Right lobe of liver (tissue), 6 donors: Measurements from ENCODE around the gene AKAP17A. TPM values are rescaled to one million over a fixed set of nuclear protein-coding genes. Genes with fewer than 3 reads are reported as not detected.

Source experiments
- ATAC-seq, 4 donors: fragments of 200-7000 bp; cut with Tn5 transposase; one replicate each; pipeline ENCODE4 v1.9.1; 2020; ENCODE audit warnings: mild to moderate bottlenecking in 4 of 4, moderate library complexity in 4 of 4
- DNase-seq, 3 donors: peaks; one replicate each; pipeline ENCODE4 v3.0.0-alpha.2; 2020
- H3K27ac ChIP-seq, 3 donors: fragments of 200-600 bp; one replicate each; pipeline ENCODE4 v1.8.0; 2022
- H3K27me3 ChIP-seq, 2 donors: fragments of 200-600 bp; one replicate each; pipeline ENCODE4 v1.8.0; 2022
- H3K36me3 ChIP-seq, 4 donors: fragments of 200-600 bp; sonication (generic) in 1 of 4; one replicate each; pipeline versions ENCODE4 v1.5.1 to v1.8.0; 2017 to 2022; ENCODE audit warnings: control low read depth in 1 of 4
- H3K4me1 ChIP-seq, 4 donors: fragments of 200-600 bp; sonication (generic) in 1 of 4; one replicate each; pipeline versions ENCODE4 v1.5.1 to v1.8.0; 2017 to 2022; ENCODE audit warnings: control low read depth in 1 of 4
- H3K4me3 ChIP-seq, 3 donors: fragments of 200-600 bp; one replicate each; pipeline ENCODE4 v1.8.0; 2022
- H3K9me3 ChIP-seq, 4 donors: fragments of 200-600 bp; sonication (generic) in 1 of 4; one replicate each; pipeline versions ENCODE4 v1.5.1 to v1.8.0; 2017 to 2022; ENCODE audit warnings: control low read depth in 1 of 4
- CTCF ChIP-seq, 4 donors: fragments of 200-600 bp in 3 of 4; fragments of 450-650 bp in 1 of 4; IDR thresholded peaks; one replicate each; pipeline versions ENCODE4 v1.5.1 to v1.8.0; 2016 to 2022; ENCODE audit warnings: antibody characterized with exemption in 4 of 4, mild to moderate bottlenecking in 2 of 4
- POLR2A ChIP-seq: fragments of 450-650 bp; IDR thresholded peaks from one replicate; pipeline ENCODE4 v1.6.1; 2017; ENCODE audit warnings: antibody characterized with exemption, mild to moderate bottlenecking
- WGBS: methylation state at CpG from one replicate; pipeline ENCODE4 v1.1.6; 2018; ENCODE audit warnings: low coverage, low lambda C conversion rate; ENCODE audit not compliant: insufficient coverage; ENCODE audit errors: missing lambda C conversion rate; 5-methylcytosine and 5-hydroxymethylcytosine counted together
- intact Hi-C, 2 donors: fragments of 100-400 bp; cut with DNase I; formaldehyde crosslinking; loops; one replicate each; pipeline versions ENCODE4 v1.11.2 to v1.14.1; 2022
- total RNA-seq, 6 experiments: library from RNA; depleted of rRNA in 2 of 6; stranded (reverse); fragments of >200 nt in 2 of 6; fragmentation: NEBNext Ultra II Directional in 3 of 6; extraction: Animal tissue kit (Norgen Biotek cat#: 25700) in 3 of 6; gene quantifications; one replicate each; pipeline versions ENCODE4 v1.1.0 to v1.2.4, GENCODE V29; 2016 to 2023
- donor health status: DM: no; HTN: yes; CAD: no.
- donor health status: DM: no; HTN: no; CAD: no.
- donor health status: DM: no; HTN: no; CAD: no.
- donor health status: DM: no; HTN: yes; CAD: no.
- donor health status: DM: no; HTN: yes; CAD: no.

The AKAP17A gene
- total RNA-seq, 6 experiments from 2014 or later: 15.1 to 33.2 (median 24.0) TPM

GRCh38 chrX:1584237-1585011 lies 7.0 kb upstream of the AKAP17A start:
- Histone ChIP-seq H3K9me3 (no peaks in the 10 kb centered on the region), H3K36me3 (no peaks in the 10 kb centered on the region), H3K4me1 (no peaks in the 10 kb centered on the region), H3K27ac (no peak overlapping the region), H3K4me3 (no peak overlapping the region), H3K27me3 (no peaks in the 10 kb centered on the region)
- peak in 1 of 3 donors; percentile 5 for DNase-seq
- intact Hi-C loops: no loop called here
- no peak for ATAC-seq
- 75% methylated on average over 8 of the region's 8 CpGs for WGBS
- TF ChIP-seq CTCF (IDR thresholded peaks at IDR 0.05) (no peak), POLR2A (no peak)

DNA sequence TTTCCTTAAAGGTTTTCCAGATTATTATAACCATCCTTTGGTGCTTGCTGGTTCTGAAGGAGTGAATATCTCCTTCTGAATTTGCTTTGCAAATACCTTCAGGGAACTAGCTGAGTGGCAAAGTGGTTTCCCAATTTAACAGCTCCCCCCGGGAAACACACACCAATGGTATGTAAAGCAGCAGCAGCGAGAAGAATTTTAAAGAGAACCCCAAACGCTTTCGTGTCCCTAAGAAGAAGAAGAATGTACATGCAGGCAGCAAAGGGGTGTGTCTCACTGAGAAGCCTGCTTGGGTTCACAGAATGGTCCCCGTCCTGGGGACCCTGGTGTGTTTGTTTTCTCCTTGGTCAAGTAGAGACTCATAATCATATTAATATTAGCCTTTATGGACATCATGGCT lies 4.2 kb upstream of the AKAP17A start:
- Histone ChIP-seq H3K27me3 (no peaks in the 10 kb centered on the region), H3K36me3 (no peaks in the 10 kb centered on the region), H3K4me1 (no peaks in the 10 kb centered on the region), H3K9me3 (no peaks in the 10 kb centered on the region), H3K4me3 (no peak overlapping the region), H3K27ac (no peak overlapping the region)
- ATAC-seq (no peak), DNase-seq (no peak)
- intact Hi-C loops: no loop called here
- 26% methylated on average over 5 of the region's 5 CpGs for WGBS
- TF ChIP-seq CTCF (IDR thresholded peaks at IDR 0.05): no peak
- no peak for TF ChIP-seq POLR2A

DNA sequence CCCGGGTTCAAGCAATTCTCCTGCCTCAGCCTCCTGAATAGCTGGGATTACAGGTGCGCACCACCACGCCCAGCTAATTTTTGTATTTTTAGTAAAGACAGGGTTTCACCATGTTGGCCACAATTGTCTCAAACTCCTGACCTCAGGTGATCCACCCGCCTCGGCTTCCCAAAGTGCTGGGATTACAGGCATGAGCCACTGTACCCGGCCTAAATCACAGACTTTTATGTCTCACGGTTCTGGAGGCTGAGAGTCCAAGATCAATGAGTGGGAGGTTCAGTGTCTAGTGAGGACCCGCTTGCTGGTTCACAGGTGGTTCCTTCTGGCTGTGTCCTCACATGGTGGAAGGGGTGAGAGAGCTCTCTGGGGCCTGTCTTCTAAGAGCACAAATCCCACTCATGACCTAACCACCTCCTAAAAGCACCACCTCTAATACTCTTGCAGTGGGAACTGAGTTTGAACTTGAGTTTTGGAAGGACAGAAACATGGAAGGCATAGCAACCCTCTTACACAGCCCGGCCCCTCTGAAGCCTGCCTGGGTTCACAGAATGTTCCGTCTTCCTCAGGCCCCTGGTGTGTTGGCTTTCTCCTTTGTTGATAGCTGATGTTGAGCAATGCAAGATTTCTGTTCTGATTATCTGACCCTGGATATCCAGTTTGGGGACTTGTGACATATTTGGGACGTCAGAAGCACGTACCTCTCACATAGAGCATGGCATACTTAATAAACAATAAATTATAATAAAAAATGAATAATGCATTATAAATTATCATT lies 1.9 kb upstream of the AKAP17A start:
- Histone ChIP-seq H3K36me3 (peaks cover 0 to 12% (median 9%) of the 10 kb centered on the region in 4 donors), H3K27ac (no peak overlapping the region), H3K27me3 (no peaks in the 10 kb centered on the region), H3K4me1 (peaks cover 0 to 8% (median 0%) of the 10 kb centered on the region in 4 donors), H3K4me3 (no peak overlapping the region), H3K9me3 (no peaks in the 10 kb centered on the region)
- no peak for ATAC-seq
- intact Hi-C loops: no loop called here
- WGBS: 72% methylated on average over 9 of the region's 12 CpGs
- TF ChIP-seq CTCF (IDR thresholded peaks at IDR 0.05): no peak
- TF ChIP-seq POLR2A: no peak
- peak in 1 of 3 donors; percentile 33 for DNase-seq

DNA sequence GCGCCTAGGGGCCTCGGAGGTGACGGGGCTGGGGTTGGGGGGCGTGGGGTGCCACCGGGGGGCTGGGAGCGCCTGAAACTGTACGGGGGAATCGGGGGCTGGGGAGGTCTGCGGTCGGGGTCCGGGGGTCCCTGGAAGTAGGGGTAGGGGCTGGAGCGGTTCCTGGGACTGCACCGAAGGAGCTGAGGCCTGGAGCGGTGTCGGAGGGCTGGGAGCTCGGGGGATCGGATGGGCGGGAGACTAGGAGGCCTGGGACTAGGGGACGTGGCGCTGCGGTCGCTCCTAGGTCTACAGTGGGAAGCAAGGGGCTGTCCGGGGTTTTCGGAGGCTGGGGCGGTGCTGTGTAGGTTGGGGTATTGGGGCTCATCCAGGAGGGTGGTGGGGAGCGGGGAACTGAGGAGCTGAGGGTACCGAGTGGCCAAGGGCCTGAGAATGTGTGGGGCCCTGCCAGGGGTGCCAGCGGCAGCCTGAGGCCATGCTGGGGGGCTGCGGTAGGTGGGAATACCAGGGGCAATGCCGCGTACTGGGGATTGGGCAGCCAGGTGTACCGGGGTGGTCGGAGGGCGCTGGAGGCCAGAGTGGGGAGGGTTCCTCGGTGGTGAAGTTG lies 562 bp downstream of the AKAP17A start:
- no peaks in the 10 kb centered on the region for H3K9me3 ChIP-seq
- ATAC-seq (peak; percentile 5 to 20 (median 14)), DNase-seq (peak in 2 of 3 donors; percentile 48 to 53)
- no peaks in the 10 kb centered on the region for H3K27me3 ChIP-seq
- TF ChIP-seq POLR2A: no peak
- no peak for TF ChIP-seq CTCF (IDR thresholded peaks at IDR 0.05)
- H3K36me3 ChIP-seq: peaks cover 0 to 32% (median 24%) of the 10 kb centered on the region in 4 donors
- H3K4me1 ChIP-seq: peaks cover 0 to 8% (median 0%) of the 10 kb centered on the region in 4 donors
- peak overlapping the region; percentile 53 to 81 (median 67) for H3K27ac ChIP-seq
- H3K4me3 ChIP-seq: peak overlapping the region; percentile 71 to 74 (median 72)
- intact Hi-C loops: no loop called here
- WGBS: 0% methylated on average over 16 of the region's 35 CpGs
